DMS 273 treated with DMSO at 0.1 percent for 48 hours (cell line): ENCODE measurements around the gene LMAN2.
"Not testable (repeated sequence)": the region's sequence is repeated elsewhere in the genome, so short reads cannot be mapped to it uniquely, and the experiment has no call there.

Source experiments
- DNase-seq: peaks from one replicate; lab custom pipeline; 2025; lab: John Stamatoyannopoulos, UW

The LMAN2 gene

DNA sequence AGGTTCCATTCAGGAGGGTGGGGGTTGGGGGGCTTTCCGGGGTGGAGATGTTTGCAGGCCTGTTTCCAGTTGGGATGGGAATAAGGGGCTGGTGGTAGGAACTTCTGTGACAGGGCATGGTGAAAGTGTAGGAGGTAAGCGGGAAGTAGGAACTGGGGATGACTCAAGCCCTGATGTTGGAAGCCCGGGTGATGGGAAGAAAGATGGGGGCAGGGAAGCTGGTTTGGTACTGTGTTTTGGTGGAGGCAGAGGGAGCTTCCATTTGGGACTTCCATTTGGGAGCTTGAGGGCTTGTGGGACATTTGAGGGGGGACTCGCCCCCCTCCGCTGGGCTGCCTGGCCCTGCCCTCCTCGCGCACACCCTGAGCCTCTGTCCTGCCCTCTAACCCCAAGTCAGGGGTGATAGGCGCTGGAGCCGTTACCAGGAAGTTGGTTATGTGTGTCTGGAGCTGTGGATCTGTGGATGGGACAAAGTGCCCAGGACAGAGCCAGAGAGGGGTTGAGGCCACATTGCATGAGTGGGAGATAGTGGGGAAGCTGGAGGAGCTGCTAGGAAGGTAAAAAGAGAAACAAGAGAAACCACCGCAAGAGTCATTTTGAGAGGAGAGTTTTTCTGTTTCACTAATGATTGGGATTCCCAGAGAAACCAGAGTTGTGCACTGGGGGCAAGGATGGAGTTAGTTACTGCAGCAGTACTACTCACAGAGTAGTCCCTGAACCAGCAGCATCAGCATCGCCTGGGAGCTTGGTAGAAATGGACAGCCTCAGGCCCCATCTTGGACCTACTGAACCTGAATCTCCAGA lies 12.9 kb upstream of the LMAN2 start:
- no peak for DNase-seq

DNA sequence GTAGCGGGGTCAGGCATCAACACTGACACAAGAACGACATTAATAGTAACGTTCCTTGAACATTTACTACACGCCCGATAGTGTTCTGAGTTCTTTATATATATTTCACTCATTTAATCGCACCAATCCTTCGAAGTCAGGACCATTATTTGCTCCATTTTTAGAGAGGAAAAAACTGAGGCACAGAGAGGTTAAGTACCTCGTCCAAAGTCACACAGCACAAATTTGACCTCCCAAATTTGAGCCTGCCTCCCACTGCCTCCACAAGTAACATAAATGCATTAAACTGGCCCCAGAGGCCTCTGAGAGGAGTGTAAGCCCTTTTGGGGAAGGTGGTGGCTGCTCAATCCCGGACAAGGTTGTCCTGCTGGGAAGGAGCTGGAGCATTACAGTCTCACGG lies 12.1 kb upstream of the LMAN2 start:
- no peak for DNase-seq

DNA sequence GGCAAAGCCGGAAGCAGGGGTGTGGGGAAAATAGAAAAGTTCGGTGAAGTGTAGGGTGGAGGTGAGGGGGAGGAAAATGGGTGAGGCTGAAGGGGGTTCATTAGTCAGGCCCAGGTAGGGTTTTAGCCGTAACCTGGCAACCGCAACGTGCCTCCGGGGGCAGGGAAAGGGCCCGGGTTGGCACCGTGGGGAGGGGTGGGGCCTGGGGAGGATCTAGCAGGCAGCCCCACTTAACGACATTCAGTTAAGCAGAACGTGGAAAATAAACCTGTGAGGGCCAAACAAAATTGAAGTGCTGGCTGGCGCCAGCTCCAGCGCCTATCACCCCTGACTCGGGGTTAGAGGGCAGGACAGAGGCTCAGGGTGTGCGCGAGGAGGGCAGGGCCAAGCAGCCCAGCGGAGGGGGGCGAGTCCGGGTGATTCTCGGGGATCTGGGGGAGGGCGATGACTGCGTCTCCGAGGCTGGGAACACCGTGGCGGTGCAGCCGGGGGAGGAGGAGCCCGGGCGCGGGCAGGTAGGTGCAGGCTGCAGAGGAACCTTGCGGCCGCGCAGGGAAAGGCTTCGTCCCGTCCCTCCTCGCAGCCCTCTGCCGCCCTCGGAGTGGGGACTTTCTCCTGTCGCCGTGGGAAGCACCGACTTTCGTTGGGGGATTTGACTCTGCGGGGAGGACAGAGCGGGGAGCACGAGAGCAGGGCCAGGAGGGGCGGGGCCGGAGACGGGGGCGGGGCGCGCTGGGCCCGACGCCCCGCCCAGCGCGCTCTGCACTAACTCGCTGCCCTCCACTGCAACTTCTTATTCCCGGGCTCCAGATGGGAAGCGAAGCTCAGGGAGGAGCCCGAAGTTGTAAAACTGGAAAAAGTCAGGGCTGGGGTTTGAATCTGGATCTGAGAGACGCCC lies 11.4 kb upstream of the LMAN2 start:
- DNase-seq, result no peak

DNA sequence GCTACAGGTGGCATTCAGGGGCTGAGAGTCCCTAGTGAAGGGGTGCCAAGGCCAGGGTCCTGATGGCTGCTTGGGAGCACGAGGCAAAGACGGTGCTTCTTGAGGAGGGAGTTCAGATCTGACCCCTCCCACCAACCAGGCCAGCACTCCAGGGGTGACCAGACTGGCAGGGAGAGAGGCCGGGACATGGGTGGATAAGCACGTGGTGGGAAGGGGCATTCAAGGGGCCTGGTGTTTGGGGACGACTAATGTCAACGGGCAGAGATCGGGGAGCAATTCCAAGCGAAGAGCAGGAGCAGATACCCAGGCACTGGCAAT lies 10.8 kb upstream of the LMAN2 start:
- DNase-seq, result no peak

DNA sequence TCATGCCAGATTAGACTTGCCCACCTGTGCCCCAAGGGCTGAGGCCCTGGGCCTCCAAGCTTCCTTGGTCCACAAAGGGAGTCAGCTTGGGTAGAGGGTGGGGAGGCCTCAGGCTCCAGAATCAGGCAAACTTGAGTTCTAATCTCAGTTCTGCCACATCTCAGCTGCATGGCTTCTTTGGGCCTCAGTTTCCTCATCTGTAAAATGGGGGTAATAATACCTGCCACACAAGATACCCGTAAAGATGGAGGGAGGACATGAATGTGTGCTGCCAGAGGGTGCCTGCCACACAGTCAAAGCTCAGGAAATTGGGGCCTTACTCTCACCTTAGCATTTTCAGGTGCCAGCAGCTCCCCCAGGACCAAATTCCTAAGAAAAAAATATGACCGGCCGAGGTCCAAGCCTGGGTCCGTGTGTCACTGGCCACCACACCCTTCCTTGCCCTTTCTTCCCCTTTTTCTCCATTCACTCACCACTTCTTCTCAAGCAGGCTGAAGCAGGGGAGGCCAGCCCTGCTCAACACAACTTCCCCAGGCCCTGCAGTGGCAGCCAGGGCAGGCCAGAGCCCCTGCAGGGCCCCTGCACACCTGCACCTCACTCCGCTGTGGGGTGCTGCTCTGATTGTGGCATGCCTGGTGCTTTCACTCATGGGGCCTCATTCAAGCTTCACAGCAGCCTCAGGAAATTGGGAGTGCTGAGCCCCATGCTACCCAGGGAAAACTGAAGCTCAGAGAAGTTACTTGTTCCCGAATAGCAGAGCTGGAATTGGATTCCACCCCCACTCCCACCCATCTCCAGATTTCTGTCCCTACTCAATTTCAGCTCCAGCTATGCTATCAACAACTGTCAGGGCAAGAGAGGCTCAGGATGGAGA lies 10.2 kb upstream of the LMAN2 start:
- no peak for DNase-seq

DNA sequence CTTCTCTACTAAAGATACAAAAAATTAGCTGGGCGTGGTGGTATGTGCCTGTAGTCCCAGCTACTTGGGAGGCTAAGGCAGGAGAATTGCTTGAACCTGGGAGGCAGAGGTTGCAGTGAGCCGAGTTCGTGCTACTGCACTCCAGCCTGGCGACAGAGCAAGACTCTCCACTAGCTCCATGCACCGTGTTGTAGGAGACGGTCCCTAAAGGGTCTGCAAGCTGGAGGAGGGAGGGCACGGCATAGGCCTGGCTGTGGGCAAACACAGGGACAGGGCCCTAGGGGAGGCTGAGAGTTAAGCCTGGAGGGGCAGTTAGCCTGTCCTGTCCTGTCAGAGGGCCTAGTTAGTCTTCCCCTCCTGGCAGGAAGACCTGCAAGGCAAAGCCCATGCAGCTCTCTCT lies 9.3 kb upstream of the LMAN2 start:
- not testable (repeated sequence) for DNase-seq

DNA sequence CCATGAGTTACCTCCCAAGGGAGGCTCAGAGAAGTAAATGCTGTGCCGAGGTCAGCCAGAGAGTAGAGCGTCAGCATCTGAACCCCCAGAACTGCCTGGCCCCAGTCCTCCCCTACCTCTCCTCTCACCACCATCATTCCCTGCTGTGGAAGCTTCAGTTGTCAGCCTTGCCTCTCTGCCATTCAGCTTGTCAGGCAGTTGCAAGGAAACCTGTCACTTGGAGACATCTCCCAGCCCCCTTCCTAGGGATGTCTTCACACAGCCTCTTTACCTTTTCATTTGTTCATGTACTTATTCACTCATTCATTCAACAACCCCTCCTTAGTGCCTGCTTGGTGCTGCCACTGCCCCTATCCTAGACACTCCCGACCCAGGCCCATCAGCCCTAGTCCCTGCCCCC lies 8.4 kb upstream of the LMAN2 start:
- DNase-seq, result no peak

DNA sequence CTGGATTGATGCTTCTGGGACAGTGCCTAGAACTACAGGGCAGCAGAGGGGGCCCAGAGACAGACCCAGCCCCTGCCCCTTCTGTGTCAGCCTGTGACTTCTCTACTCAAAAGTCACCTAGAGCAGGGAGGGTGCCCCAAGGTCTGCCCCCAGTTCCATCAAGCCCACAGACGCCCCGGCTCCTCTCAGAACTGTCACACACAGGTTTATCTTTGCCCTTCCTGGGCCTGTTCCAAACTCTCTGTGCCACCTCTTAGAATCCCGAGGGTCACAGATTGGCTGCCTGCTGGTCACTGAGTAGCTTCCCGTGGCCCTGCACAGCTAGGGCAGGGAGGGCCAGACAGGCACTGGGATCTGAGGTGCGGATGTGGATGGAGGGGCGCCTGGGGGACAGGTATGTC lies 8.0 kb upstream of the LMAN2 start:
- DNase-seq, result no peak

DNA sequence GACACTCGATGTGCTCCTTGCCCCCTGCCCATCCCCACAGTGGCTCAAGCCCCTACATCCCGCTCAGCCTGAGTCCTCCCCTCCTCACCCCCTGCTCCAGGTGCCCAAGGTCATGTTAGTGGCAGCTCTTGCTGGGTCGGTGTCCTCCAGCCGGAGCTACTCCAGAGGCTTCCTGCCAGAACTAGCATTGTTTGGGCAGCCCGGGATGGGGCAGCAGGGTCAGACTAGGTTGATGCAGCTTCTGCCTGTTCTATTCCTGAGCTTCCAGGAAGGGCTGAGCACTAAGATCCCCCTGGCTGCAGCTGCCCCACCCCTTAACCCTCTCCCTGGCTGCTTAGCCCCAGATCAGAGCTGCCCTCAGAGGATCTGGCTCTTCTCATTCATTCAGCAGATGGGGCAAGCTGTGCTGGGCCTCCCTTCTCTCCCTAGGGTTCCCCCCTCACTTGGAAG lies 6.9 kb upstream of the LMAN2 start:
- no peak for DNase-seq

DNA sequence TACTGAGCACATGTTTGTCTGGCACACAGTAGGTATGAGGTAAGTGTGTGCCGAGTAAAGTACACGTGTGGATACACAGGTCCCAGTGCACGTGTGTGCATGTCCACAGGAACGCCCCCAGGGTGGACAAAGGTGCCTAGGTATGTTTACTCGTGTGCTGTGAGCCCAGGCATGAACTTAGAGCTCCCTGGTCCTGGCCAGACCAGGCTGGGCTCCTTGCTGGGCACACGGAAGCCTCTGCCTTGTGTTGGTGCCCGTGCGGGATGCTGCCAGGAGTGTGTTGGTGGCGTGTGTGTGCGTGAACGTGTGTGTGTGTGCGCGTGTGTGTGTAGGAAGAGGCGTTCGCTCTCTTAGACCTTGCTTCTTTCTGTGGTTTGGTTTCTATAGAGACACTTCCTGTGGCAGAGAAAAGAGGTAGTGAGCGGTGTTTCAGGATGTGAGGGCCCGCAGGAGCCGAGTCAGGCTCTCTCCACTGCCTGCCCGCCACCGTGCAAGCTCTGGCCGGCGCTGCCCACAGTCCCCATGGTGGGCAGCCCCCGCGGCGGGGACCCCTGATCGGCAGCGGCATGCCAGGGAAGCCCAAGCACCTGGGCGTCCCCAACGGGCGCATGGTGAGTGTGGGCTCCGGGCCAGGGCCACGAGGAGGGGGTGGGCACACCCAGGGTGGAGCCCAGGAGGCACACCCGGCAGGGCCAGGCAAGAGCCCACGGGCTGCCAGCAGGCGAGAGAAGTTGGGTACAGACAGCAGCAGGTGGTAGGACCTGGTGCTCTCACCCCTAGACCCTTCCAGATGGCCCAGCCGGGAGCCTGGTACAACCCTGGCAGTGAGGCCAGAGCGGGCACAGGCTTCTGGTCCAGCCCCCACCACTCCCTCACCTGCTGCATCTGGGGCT lies 6.2 kb upstream of the LMAN2 start, which contains the start of gene RGS14:
RGS14 (plus strand) TSS at position 466 of the 893 bp plus-strand sequence; CDS start at position 567, 101 bp downstream.
- DNase-seq, result no peak

DNA sequence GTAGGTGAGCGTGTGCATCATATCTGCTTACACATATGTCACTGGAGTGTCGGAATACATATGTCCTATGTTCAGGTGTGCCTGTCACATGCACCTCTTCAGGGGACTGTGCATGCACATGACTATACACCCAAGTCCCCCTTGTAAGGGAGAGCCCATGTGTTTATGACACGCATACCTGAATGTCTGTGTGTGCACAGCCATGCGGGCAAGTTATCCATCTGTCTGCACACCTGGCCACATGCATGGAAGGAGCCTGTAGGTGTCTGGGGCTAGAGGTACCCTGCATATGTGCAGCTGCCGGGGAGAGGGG lies 5.6 kb upstream of the LMAN2 start:
- DNase-seq, result no peak

DNA sequence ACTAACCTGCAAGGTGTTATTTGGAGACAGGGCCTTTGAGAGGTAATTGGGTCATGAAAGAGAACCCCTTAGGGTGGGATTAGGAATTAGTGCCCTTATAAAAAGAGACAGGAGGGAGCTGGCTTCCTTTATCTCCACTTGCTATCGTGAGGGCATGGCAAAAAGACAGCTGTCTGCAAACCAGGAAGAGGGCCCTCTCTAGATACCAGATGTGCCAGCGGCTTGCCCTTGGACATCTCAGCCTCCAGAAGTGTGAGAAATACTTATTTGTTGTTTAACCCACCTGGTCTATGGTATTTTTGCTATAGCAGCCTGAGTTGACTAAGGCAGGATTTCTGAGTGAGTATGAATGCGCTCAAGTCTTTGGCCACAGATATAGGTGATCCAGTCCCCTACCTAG lies 5.3 kb upstream of the LMAN2 start:
- no peak for DNase-seq

DNA sequence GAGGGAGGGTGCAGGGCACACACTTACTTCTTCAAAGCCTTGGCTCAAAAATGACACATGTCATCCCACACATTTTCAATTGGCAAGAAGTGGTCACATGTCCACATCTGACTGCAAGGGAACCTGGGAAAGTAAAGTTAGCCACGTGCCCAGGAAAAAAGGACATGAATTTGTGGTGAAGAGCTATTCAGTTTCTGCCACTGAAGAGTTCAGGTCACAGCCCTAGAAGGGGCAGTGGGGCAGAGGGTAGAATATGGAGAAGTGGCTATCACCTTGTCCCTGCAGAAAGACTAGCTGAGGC lies 4.3 kb upstream of the LMAN2 start:
- no peak for DNase-seq

DNA sequence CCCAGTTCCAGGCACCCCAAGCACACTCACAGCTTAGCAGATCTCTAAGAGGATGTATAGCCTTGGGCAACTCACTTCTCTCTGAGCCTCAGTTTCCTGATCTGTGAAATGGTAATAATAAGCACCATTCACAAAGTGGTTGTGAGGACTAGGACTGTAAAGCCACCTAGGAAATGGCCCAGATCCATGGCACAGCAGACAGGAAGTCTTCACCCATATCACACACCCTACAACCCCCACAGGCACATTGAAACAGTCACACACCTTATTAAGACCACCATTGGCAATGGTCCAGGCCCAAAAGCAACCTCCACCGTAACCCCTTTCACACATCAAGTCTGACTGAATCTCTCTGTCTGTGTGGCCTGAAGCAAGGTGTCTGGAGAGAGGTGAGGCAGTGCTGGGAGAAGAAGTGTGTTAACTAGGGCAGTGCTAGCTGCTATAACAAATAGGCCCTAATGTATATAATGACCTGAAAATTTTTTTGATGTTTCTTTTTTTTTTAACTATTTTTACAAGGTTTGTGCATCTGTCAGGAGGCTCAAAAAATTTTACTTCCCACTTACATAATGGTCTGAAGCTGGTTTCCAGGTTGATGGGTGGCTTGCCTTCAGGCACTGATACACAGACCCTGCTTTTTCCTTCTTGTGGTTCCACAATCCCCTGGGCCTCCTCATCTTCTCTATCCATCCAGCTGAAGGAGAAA lies 3.8 kb upstream of the LMAN2 start:
- DNase-seq, result no peak

DNA sequence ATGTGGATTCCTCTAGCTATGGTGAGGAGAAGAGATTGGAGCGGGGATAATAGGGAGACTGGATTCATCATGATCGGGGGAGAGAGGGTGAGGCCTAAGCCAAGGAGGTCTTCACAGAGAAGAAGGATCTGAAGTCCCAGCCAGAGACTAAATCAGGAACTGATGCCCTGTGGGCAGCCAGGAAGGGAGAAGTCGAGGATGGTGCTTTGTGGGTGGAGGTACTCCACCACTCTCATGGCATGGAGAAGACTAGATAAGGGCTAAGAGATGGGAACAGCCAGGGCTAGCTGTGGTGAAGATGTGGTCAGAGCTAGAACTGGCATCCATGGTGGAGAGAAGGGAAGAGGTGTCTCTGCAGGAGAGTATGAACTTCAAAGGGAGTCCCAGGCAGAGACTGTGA lies 3.2 kb upstream of the LMAN2 start:
- DNase-seq, result no peak

DNA sequence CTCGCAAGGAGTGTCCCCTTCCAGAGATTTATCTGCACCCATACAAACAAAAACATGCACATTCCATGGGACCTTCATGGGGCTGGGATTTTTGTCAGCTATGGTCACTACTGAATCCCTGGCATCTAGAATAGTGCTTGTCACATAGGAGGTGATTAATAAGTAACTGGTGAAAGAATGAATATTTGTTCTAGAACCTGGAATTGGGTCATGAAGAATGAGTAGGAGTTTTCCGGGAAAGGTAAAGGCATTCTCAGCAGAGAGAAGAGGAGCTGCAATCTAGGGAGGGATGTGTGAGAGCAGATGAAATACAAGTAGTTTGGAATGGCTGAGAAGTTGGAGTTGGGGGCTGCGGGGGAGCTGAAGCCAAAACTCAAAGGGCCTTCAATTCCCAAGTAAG lies 2.8 kb upstream of the LMAN2 start:
- no peak for DNase-seq

DNA sequence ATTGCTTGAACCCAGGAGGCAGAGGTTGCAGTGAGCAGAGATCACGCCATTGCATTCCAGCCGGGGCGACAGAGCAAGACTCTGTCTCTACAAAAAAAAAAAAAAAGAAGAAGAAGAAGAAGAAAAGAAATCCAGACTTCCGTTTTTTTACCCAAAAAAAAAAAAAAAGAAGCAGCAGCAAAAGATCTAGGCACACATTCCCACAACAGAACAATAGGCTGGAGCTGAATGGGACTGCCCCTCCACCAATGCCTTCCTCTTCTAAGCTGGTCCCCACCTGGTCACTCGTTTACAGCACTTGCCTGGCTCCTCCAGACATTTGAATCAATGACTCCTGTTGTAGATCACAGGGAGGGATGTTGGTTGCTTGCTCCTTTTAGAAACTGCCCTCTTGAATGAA lies 1.6 kb upstream of the LMAN2 start:
- no peak for DNase-seq

DNA sequence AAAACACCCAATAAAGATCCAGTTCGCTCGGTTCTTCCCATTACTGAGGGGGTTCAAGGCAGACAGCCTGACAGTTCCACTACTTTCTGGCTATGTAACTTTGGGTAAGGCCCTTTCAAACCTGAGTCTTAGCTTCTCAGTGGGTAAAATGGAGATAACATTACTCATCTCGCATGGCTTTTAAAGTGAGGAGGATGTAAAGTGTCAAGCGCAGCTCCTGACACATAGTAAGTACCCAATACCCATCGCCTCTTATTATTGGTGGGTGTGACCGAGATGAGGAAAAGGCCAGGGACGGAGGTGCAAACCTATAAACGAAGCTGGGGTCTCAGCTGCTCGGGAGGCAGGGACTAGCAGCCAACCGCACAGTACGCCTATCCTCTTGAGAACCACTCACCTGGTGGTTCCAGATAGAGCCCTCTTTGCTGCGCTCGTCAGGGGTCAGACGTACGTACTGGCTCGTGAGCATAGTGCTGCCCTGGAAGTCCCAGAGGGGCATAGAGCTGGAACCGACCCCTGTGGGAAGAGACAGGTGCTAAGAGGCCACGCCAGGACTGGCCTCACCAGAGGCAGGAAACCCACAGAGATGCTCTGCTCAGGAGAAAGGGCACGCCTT lies 584 bp downstream of the LMAN2 start:
- no peak for DNase-seq

DNA sequence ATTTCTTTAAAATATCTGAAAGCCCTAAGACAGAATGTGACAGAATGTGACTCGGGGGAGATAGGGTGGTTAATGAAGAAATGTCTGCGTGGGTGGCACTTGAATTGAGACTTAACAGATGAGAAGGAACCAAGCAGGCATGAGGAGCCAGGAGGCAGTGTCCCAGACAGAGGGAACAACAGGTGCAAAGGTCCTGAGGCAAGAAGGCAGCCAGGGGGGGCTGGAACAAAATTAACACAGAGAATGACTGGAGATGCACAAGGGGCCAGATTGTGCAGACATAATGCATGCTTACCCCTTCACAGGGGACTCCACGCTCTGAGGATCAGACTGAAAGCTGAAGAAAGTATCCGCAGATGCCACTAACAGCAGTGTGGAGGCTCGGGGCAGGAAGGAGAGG lies 1.7 kb downstream of the LMAN2 start:
- DNase-seq, result no peak

DNA sequence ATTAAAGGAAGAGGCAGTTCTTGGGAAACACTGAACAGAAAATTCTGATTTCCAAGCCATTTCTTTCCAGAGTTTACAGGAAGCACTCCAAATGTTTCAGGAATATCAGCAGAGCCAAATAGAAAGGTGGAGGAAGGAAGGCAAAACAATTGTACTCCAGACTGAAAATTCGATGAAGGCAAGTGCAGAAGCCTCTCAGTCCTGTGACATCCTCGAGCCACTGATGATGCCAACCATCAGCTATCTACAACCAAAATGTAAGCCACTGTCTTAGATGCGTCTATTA lies 2.2 kb downstream of the LMAN2 start:
- DNase-seq, result no peak

DNA sequence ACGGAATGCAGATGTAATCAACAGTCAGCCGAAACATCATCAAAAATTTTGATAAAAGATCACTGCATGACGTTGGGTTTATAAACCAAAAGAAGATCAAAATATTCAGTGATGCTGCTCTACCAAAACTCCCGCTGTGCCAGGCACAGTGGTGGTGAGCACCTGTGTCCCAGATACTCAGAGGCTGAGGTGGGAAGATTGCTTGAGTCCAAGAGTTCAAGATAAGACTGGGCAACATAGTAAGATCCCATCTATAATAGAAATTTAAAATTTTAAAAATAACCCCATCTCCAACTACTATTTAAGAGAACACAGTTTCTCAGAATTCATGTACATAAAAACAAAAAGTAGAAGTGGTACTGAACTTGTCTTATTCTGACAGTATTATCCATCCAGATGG lies 3.8 kb downstream of the LMAN2 start:
- no peak for DNase-seq
